ENCODE measurements around the gene PRPF6.

The PRPF6 gene, protein sequence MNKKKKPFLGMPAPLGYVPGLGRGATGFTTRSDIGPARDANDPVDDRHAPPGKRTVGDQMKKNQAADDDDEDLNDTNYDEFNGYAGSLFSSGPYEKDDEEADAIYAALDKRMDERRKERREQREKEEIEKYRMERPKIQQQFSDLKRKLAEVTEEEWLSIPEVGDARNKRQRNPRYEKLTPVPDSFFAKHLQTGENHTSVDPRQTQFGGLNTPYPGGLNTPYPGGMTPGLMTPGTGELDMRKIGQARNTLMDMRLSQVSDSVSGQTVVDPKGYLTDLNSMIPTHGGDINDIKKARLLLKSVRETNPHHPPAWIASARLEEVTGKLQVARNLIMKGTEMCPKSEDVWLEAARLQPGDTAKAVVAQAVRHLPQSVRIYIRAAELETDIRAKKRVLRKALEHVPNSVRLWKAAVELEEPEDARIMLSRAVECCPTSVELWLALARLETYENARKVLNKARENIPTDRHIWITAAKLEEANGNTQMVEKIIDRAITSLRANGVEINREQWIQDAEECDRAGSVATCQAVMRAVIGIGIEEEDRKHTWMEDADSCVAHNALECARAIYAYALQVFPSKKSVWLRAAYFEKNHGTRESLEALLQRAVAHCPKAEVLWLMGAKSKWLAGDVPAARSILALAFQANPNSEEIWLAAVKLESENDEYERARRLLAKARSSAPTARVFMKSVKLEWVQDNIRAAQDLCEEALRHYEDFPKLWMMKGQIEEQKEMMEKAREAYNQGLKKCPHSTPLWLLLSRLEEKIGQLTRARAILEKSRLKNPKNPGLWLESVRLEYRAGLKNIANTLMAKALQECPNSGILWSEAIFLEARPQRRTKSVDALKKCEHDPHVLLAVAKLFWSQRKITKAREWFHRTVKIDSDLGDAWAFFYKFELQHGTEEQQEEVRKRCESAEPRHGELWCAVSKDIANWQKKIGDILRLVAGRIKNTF

DNA sequence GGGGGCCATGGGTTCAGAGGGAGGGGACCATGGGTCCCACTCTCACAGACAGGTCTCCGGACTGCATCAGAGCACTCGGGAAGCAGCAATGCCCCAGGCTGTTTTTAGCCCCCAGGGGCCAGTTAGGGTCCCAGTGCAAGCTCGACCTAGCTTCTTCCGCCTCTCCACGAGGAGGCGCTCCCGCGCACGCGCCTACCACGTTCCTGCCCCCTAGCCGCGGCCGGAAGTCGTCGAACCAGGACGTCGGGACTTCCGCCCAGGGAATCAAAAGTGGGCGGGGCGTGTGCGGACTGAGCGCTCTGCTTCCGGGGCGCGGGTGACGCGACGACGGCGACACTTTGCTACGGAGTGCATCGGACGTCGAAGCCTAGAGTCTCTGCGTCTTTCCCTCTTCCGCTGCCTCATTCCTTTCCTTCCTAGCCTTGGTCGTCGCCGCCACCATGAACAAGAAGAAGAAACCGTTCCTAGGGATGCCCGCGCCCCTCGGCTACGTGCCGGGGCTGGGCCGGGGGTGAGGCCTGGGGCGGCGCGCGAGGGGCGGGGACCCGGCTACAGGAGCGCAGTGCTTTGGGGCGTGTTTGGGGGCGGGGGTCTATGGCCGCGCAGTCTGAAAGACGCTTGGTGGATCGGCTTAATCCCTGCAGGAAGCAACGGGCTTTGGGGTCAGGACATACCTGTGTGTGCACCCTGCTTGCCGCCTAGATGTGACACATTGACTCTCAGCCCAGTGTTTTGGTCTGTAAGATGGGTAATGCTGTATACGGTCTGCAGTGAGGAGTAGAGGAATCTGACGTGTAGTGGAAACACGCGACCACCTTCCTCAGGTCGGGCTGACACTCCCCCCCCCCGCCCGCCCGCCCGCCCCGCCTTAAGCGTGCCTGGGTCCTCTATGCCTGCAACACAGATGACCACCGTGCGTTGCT lies at the start of gene PRPF6:
Gene PRPF6, plus strand, starts transcription at position 327 of the 923 bp plus-strand sequence. Its CDS starts 114 bp downstream, at position 441.
- DNase-seq (ENCODE audit: low read depth in 2 of 2): peak; percentile 93 to 96

DNA sequence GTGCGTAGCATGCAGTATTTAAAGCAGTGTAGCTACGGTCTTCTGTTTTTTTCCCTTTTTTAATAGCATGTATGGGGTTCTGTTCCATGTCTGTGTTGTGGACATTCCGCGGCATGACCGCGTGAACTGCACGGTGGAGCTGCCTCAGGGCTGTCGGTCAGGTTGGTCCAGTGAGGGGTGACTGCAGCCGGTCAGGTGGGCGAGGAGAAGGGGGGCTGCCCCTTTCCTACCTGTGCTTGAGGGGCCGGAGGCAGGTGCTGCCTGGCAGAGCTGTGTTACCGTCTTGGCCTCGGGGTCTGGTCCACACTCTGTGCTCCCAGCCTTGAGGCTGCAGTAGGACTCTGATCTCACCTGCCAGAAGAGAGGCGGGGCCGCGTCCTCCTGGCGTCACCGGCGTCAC lies 49.2 kb upstream of the PRPF6 start:
- no peak for DNase-seq (ENCODE audit: low read depth in 2 of 2)

DNA sequence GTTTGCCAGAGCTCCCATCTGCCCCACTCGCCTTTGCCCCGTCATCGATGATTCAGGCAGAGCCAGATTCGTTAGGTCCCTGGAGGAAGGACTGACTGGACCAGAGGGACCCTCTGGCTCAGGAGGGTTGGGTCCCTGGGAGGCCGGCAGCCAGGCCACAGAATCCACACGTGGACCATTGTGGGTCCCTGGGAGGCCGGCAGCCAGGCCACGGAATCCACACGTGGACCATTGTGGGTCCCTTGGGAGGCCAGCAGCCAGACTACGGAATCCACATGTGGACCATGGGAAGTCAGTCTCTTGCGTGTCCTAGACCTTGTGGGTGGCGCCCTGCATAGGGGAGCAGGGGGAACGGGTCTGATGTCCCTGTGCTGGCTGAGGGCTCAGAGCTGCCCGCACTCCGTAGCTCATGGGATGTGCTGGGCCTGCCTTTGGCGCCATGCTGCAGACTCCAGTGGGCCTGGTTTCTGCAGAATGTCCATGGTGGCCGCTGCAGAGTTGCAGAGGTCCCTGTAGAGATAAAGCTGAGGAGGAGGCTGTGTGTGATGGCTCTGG lies 48.2 kb upstream of the PRPF6 start:
- no peak for DNase-seq (ENCODE audit: low read depth in 2 of 2)

DNA sequence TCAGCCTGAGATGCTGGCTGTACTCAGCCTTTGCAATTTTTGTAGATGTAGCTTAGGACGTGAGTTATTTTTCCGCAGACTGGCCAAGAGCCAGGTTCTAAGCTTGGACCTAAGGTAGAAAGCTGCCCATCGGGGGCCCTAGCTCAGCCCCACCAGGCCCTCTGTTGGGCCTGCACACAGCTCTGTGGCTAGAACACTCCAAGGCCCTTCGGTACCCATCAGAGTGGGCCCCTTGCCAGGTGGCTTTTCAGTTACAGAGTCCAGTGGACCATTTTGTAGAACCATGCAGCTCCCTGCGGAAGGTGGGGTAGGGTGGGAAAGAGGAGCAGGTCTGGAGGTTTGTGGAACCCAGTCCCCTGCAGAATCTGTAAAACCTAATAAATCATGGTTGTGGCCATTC lies 47.3 kb upstream of the PRPF6 start:
- no peak for DNase-seq (ENCODE audit: low read depth in 2 of 2)

DNA sequence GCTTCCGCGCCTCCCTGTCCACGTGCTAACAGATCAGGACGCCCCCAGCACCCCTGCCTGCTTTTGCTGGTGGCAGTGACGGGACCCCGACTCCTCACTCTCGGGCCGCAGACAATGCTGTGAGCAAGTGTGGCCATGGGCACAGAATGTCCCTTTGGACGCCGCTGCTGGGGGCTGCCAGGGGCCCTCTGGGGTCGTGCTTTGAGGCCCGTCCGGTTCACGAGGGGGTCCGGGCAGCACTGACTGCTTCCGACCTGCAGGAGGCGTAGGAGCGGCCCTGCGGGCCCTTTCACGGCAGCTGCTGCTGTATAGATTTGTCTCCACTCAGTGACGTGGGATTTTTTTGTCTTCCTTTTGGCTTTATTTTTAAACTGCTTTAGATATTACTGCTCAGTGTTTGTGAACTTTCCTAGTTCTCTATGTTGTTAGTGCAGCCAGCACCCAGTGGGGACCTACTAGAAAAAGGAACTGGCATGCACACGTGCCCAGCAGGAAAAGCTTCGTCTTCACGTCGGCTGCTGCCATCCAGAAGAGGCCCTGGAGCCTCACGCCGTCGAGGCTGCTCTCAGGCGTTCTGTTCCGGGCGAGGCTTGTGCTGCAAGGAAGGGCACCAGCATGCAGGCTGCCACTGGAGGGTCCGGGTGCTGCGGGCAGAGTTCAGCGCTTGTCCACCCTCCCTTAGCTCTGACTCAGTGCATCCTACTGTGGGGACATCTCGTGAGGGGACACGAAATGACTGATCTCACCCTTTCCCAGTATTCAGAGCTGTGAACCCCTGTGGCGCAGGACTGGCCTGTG lies 46.5 kb upstream of the PRPF6 start:
- DNase-seq (ENCODE audit: low read depth in 2 of 2): no peak

DNA sequence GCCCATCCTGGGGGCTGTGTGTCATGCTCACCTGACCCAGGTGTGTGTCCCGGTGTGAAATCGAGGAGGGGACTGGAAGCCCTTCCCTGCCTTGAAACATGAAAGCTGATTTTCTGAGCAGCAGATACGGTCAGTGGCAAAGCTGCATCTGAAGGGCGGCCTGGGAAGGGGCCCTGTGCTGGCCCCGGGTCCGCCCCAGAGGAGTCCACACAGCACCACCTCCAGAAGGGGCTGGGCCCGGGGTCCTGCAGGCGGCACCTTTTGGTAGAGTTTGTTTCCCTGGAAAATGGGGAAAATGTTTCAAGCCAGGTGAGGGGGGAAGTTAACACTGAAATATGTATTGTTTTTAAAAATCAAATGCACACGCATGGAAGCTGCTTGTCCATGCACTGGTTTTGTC lies 45.5 kb upstream of the PRPF6 start:
- DNase-seq (ENCODE audit: low read depth in 2 of 2): no peak

DNA sequence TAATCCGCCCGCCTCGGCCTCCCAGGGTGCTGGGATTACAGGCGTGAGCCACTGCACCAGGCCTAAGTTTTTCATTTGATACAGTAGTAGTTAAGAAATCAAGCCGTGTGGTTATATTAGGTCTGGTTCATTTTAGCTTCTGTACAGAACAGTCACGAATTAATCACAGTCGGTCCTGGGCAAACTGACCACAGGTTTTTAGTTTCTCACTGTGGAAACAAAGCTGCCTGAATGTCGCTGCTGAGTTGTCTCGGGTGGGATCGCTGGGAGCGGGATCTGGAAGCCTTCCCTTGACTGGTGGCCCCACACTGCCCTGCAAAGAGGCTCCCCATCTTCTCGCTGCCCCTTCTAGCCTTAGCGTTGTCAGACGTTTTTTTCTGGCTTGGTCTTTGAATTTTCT lies 43.3 kb upstream of the PRPF6 start:
- no peak for DNase-seq (ENCODE audit: low read depth in 2 of 2)

DNA sequence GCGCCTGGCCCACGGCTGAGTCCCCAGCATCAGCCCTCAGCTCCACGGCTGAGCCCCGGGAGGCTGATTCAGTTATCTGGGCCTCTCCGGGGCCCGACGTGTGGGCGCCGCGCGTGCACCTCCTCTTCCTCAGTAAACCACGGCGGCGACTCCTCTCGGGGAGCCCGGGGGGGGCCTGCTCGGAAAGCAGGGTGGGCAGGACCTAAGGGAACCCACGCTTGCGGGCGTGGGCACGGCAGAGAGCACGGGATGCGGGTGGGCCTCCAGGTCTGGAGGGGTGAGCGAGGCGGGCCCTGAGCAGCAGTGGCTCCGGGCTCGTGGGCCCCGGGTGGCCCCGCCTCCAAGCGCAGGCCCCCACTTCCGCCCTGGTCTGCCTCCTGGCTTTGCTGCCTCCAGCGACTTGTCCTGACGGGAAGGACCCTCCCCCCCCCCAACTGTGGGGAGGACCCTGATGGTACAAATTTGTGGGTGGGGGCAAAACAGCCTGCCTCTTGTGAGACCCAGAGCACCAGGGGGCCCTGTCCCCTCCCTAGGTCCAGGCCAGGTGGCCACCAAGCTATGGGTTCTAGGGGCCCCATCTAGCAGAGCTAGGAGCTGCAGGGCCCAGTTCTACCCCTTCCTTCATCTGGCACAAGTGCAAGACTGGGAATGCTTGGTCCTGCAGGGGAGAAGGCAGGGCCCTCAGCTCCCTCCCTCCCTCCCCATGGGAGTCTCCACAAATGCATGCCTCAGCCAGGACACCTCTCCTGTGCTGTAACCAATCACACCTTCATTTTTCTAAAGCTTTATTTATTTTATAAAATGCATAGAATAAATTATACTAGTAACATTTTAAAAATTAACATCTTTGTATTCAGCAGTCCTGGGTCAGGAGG lies 41.6 kb upstream of the PRPF6 start:
- DNase-seq (ENCODE audit: low read depth in 2 of 2): no peak

DNA sequence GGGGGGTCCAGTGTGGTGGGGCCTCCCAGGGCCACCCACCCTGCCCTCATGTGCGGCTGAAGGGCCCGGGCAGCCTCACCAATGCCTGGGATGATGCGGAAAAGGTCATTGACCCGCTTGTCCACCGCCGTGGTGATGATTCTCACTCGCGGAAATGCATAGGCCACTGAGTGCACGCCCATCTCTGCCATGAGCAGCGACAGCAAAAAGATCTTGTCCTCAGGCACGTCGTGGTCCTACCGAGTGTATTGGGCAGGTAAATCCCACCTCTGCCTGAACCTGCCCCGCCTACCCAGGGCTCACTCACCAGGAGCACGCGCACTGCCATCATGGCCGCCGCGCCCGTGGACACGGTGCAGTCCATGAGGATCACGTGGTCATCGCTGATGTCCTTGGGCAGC lies 40.9 kb upstream of the PRPF6 start:
- no peak for DNase-seq (ENCODE audit: low read depth in 2 of 2)

DNA sequence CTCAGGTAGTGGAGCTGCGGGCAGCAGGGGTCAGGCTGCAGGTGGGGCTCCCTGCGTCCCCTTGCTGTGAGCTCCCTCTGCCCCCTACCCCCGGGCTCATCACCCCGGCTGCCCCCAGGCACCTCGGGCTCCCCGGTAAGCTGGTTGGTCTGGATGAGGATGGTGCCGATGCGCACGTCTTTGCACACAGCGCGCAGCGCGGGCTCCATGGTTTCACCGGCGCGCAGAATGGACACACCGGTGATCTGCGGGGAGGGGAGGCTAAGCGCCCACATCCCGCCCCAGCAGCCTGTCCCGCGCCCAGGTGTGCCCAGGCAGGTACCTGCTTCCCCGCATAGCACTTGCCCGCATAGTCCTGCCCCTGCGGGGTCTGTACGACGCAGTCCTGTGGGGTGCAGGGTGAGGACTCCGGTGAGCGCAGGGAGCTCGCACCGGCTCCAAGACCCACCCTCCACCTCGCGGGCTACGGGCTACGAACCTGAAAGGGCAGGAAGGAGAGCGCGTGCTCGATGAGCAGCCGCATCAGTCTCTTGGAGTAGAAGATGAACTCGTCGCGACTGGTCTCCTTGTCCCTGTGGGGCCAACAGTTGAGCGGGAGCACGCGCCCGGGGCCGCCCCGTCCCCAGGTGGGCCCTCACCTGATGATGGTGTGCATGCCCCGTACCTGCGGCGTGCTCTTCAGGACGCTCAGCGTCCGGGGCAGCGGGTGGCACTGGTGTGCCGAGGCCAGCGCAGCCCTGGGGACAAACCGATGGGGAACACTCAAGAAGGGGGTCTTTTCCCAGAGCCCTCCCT lies 40.3 kb upstream of the PRPF6 start:
- no peak for DNase-seq (ENCODE audit: low read depth in 2 of 2)

DNA sequence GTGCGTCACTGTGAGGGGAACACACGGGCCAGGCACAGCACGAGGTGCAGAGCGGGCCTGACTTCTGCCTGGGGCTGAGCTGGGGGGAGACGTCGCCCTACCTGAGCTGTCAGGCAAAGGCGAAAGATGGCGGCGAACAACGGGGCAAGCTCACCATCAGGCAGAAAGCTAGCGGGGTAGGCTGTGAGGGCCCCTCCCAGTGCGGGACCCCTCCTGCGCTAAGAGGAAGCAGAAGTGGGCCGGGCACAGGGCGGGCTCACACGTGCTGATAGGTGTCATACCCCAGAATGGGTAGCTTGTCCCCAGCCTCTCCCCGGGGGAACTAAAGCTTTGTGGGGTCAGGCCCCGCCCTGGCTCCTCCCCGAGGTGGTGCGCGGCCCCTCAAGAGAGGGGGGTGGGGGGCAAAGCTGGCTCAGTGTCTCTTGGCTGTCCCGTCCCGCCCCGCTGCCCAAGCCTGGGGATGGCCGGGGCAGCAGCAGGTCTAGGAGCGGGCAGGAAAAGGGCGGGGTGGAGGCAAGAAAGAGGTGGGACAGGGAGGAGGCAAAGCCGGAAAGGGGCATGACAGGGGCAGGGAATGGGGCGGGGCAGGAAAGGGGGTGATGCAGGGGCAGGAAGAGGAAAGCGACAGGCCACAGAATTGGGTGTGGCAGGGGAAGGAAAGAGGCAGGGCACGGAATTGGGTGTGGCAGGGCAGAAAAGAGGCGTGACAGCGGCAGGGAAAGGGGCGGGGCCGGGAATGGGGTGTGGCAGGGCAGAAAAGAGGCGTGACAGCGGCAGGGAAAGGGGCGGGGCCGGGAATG lies 39.5 kb upstream of the PRPF6 start:
- DNase-seq (ENCODE audit: low read depth in 2 of 2): peak; percentile 62 to 76

DNA sequence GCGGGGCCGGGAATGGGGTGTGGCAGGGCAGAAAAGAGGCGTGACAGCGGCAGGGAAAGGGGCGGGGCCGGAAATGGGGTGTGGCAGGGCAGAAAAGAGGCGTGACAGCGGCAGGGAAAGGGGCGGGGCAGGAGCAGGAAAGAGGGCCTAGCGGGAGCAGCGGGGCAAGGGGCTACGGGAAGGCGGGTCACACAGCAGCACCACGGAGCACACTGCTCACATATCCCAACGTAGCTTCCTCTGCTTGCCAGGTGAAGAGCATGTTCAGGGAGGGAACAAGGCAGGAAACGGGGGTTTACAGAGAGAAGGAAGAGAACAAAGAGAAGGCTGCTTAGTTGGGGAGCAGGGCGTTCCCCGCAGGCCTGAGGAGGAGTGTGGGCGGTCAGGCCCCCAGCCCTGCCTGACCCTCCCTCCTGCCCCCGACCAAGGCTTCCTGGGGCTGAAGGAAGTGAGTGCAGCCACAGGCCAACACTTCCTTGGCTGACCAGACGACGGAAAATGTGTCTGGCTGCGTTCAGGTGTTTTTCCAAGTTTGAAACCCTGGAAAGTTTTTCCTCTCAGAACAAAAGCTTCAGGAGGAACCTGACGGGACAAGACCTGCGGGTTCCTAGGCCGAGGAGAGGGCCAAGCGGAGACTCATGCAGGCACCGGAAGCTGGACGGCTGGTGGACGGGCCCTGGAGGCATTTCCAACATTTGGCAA lies 38.5 kb upstream of the PRPF6 start:
- DNase-seq (ENCODE audit: low read depth in 2 of 2): peak in 1 of 2 donors; percentile 56

DNA sequence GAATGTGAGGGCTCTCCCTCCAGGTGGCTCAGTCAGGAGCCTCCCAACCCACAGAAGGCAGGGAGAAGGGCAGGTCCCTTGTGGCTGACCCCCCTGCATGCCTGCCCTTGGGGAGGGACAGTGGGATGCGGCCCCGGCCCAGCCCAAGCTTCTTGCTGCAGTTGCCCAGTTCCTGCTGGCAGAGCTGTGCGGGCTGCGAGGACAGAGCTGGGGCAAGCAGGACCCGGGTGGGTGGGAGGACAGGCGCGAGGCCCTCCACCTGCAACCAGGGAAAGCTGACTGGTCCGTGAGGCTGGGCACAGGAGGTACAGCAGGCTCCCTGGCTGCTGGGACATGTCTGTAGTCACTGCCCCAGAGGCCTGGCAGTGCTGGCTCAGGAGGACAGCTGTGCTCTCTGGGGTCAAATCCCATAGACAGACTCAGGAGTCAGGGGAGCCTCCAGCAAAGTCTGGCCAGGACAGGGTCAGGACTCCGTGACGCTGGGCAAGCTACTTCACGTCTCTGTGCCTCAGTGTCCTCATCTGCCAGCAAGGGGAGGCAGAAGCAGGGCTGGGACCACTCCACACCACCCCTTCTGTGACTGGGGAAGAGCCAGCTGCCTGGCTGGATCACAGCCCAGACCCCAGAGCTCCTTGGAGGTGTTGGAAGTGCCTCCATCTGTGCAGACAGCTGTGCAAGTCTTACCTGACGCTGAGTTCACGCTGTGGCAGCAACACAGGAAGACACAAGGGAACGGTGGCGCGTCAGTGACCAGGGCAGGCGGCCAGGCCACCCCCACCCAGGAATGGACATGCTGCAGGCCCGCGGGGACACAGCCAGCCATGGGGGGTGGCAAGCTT lies 37.7 kb upstream of the PRPF6 start:
- DNase-seq (ENCODE audit: low read depth in 2 of 2): no peak

DNA sequence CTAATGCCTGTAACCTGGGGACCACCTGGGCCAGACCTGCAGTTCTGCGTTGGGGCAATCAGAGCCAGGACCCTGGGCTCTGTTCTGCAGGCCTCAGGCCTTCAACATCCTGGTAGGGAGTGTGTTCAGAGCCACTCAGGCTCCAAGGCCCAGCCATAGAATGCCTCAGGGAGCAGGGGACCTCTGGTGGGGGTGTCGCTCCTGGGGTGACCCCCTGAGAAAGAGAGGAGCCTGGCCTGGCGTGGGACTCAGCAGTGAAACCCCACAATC lies 37.2 kb upstream of the PRPF6 start:
- DNase-seq (ENCODE audit: low read depth in 2 of 2): no peak

DNA sequence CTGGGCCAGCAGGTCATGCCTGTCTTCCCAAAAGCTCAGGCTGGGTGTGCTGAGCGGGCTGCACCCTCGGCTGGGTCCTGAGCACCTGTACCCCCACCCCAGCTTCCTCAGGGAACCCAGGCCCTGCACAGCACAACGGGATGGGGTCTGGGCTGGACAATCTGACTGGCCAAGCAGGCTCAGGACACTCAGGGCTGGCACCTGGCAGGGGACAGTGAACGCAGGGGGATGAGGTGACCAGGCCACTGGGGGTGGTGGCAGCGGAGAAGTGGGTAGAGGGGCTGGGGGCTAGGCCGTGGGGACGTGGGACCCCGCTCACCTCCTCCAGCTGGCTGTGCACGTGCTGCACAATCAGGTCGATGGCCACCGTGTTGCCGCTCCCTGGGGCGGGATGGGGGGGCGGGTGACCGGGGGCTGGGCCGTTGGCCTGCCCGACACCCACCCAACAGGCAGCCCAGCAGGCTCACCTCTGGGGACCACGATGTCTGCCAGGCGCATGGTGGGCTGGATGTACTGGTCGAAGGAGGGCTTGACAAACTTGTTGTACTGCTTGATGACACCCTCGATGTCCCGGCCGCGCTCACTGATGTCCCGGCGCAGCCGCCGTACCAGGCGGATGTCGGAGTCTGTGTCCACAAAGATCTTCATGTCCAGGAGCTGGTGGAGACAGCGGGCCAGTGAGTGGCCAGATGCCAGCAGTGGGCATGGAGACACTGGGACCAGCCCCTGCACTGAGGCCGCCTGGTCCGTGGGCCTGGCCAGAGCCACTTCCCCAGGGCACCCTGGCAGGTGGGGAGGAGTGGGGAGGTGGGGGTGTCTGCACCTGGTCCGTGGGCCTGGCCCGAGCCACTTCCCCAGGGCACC lies 36.6 kb upstream of the PRPF6 start:
- DNase-seq (ENCODE audit: low read depth in 2 of 2): no peak
